LNCaP clone FGC (cell line): Measurements from ENCODE around the gene C11orf86.

Source experiments
- DNase-seq: peaks from one replicate; pipeline ENCODE4 v3.0.0-alpha.2; 2011; ENCODE audit warnings: low read depth
- H3K4me3 ChIP-seq: 2 replicates; pipeline ENCODE4 v1.5.1; 2011; ENCODE audit warnings: mild to moderate bottlenecking, low read depth, low read length, control low read depth
- TF ChIP-seq, protein P1 (sequence below): IDR thresholded peaks from 2 replicates; pipeline ENCODE4 v1.5.1; 2012; ENCODE audit warnings: mild to moderate bottlenecking; ENCODE audit not compliant: control insufficient read depth, insufficient read depth; ENCODE audit errors: extremely low read depth

The C11orf86 gene

GRCh38 chr11:67015048-67015447 lies 39.9 kb downstream of the C11orf86 start:
- DNase-seq = no peak
- no peak overlapping the region for H3K4me3 ChIP-seq
- TF ChIP-seq, protein P1, sequence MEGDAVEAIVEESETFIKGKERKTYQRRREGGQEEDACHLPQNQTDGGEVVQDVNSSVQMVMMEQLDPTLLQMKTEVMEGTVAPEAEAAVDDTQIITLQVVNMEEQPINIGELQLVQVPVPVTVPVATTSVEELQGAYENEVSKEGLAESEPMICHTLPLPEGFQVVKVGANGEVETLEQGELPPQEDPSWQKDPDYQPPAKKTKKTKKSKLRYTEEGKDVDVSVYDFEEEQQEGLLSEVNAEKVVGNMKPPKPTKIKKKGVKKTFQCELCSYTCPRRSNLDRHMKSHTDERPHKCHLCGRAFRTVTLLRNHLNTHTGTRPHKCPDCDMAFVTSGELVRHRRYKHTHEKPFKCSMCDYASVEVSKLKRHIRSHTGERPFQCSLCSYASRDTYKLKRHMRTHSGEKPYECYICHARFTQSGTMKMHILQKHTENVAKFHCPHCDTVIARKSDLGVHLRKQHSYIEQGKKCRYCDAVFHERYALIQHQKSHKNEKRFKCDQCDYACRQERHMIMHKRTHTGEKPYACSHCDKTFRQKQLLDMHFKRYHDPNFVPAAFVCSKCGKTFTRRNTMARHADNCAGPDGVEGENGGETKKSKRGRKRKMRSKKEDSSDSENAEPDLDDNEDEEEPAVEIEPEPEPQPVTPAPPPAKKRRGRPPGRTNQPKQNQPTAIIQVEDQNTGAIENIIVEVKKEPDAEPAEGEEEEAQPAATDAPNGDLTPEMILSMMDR = no peak

- H3K4me3 ChIP-seq = no peak overlapping the region
- TF ChIP-seq, protein P1 = no peak
- no peak for DNase-seq
Observed at GRCh38 chr11:67016550-67016949, 41.4 kb downstream of the C11orf86 start.

DNA sequence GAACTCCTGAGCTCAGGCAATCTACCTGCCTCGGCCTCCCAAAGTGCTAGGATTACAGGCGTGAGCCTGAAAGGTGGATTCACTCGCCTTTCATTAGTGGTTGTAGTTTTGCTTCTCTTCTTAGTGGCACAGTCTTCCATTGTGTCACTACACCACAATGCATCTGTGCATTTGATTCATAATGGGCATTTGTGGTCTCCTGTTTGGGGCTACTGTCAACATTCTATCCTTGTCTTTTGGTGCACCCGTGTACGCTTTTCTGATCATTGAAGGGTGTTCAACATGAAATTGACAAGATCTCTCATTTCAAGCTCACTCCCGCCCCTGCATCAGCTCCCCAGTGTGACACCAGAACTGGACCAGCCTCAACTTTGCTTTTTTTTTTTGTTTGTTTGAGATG lies 45.8 kb downstream of the C11orf86 start:
- TF ChIP-seq, protein P1 = no peak
- DNase-seq = no peak
- H3K4me3 ChIP-seq = no peak overlapping the region

DNA sequence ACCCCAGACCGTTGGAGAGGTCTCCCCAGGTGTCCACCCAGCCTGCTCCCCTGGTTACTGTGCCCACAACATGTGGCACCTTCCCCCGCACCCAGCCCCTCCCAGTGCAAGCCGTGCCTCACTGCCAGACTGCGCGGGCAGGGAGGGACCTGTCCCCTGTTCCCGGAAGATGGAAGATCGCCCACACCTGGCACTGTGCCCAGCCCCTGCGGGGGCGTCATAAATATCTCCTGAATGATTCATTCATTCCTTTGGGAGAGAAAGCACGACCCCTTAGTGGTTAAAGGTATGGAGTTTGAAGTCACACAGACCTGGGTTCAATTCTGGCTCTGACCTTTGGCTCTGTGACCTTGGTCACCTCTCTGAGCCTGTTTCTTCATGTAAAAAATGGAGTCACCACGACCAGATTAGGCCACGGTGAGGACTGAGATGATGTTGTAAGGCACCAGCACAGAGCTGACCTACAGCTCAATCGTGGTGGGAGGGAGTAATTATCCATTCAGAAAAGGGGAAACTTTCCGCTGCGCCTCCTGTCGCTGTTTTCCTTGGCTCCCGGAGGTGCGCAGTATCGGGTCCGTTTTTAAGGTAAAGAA lies 47.3 kb downstream of the C11orf86 start:
- DNase-seq = no peak
- H3K4me3 ChIP-seq = no peak overlapping the region
- TF ChIP-seq, protein P1 = no peak

DNA sequence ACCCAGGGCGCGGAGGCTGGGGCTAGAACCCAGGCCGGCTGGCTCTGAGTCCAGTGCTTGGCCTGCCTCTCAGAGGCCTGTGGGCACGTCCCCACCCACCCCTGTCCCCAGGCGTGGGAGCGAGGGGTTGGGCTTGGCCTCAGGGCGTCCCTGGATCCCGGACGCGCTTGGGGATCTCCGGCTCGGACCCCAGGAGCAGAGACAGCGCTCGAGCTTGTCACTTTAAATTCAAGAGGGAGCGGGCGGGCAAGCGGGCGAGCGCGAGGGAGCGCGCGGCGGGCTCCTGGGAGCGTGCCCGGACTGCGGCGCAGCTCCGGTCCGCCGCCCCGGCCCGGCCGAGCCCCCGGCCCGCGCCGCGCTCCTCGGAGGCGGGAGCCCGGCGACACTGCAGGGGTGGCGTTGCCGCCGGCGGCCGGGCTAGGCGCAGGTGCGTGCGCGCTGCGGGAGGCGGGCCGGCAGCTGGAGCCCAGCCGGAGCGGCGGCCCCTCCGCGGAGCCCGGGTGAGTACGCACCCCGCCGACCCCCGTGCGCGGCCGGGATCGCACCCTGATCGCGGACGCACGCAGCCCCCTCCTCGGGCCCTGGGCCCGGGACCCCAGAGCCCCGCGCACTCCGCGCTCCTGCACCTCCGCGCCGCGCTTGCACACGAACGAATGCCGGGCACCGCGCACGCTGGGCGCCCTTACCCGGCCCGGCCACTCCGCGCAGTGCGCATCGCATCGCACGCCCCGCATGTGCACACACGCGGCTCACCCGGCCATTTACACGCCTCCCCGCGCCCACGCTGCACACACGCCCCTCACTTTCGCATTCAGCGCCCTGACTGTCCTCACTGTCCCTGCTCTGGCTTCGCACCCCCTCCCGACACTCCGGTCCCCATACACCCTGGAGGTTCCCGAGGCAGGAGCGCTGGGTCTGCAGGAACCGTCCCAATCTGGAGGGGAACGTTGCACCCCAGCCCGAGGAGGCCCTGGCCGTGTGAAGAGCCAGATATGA lies 48.2 kb downstream of the C11orf86 start, which contains the start of gene SYT12:
SYT12 (plus strand) TSS at position 174 of the 996 bp plus-strand sequence. CDS start 7,011 bp downstream, outside the sequence.
- DNase-seq = no peak
- TF ChIP-seq, protein P1 = no peak
- peak within 1 kb of the TSS; percentile 32 for H3K4me3 ChIP-seq

GRCh38 chr11:67023957-67024353 lies 48.9 kb downstream of the C11orf86 start:
- H3K4me3 ChIP-seq = no peak overlapping the region; the same call in 1 of the 2 replicates
- TF ChIP-seq, protein P1 = no peak
- no peak for DNase-seq
